KMS-11 (cell line): Measurements from ENCODE around the gene GSTO1.

Source experiments
- H2AFZ ChIP-seq: fragments of 200-600 bp; sonication (generic); 2 replicates; pipeline ENCODE4 v1.6.1; 2016; ENCODE audit warnings: antibody characterized with exemption, mixed run types, low read depth
- H3K27ac ChIP-seq: fragments of 200-600 bp; sonication (generic); 2 replicates; pipeline ENCODE4 v1.6.1; 2016; ENCODE audit warnings: mild to moderate bottlenecking, mixed run types
- H3K27me3 ChIP-seq: fragments of 200-600 bp; sonication (generic); 2 replicates; pipeline ENCODE4 v1.6.1; 2017; ENCODE audit warnings: mild to moderate bottlenecking, low read depth, mixed run types, moderate library complexity; ENCODE audit not compliant: insufficient read depth
- H3K36me3 ChIP-seq: fragments of 200-600 bp; sonication (generic); 2 replicates; pipeline ENCODE4 v1.6.1; 2017; ENCODE audit warnings: mild to moderate bottlenecking, mixed run types; ENCODE audit not compliant: insufficient read depth
- H3K4me1 ChIP-seq: fragments of 200-600 bp; sonication (generic); 2 replicates; pipeline ENCODE4 v1.6.1; 2016; ENCODE audit warnings: mild to moderate bottlenecking, low read depth, mixed run types; ENCODE audit not compliant: poor library complexity, severe bottlenecking
- H3K4me2 ChIP-seq: fragments of 200-600 bp; sonication (generic); 2 replicates; pipeline ENCODE4 v1.7.0; 2016; ENCODE audit warnings: mild to moderate bottlenecking, mixed run types
- H3K4me3 ChIP-seq: fragments of 200-600 bp; sonication (generic); IDR thresholded peaks from 2 replicates; pipeline ENCODE4 v1.6.1; 2017; ENCODE audit warnings: low read depth, low read length, mixed read lengths; ENCODE audit not compliant: insufficient read depth
- H3K79me2 ChIP-seq: fragments of 200-600 bp; sonication (generic); 2 replicates; pipeline ENCODE4 v1.6.1; 2016; ENCODE audit warnings: low read depth, mixed run types; ENCODE audit not compliant: insufficient read depth
- H3K9ac ChIP-seq: fragments of 200-600 bp; sonication (generic); 2 replicates; pipeline ENCODE4 v1.6.1; 2016; ENCODE audit warnings: mild to moderate bottlenecking, mixed run types
- H4K20me1 ChIP-seq: fragments of 200-600 bp; sonication (generic); 2 replicates; pipeline ENCODE4 v1.6.1; 2016; ENCODE audit warnings: mild to moderate bottlenecking, mixed run types; ENCODE audit not compliant: insufficient read depth
- CTCF ChIP-seq: fragments of 200-600 bp; sonication (generic); conservative IDR thresholded peaks from 2 replicates; pipeline ENCODE4 v1.6.1; 2017; ENCODE audit warnings: low read depth, mild to moderate bottlenecking, antibody characterized with exemption, low read length, moderate library complexity, mixed read lengths

The GSTO1 gene

GRCh38 chr10:104286939-104287338 lies 32.2 kb downstream of the GSTO1 start:
- Histone ChIP-seq H2AFZ (no peak overlapping the region), H3K9ac (no peak overlapping the region), H3K4me2 (no peak overlapping the region), H3K79me2 (no peaks in the 10 kb centered on the region), H3K4me3 (no peak overlapping the region), H3K27me3 (no peaks in the 10 kb centered on the region), H4K20me1 (no peaks in the 10 kb centered on the region), H3K36me3 (no peaks in the 10 kb centered on the region), H3K27ac (no peak overlapping the region), H3K4me1 (no peaks in the 10 kb centered on the region)
- no peak for TF ChIP-seq CTCF

- no peaks in the 10 kb centered on the region for H3K79me2 ChIP-seq
- no peaks in the 10 kb centered on the region for H3K36me3 ChIP-seq
- H3K4me2 ChIP-seq = no peak overlapping the region
- no peak overlapping the region for H3K27ac ChIP-seq
- no peak for TF ChIP-seq CTCF
- H3K27me3 ChIP-seq = no peaks in the 10 kb centered on the region
- H3K9ac ChIP-seq = no peak overlapping the region
- H3K4me3 ChIP-seq = no peak overlapping the region
- no peak overlapping the region for H2AFZ ChIP-seq
- H3K4me1 ChIP-seq = no peaks in the 10 kb centered on the region
- no peaks in the 10 kb centered on the region for H4K20me1 ChIP-seq
Measured at GRCh38 chr10:104288355-104288754, 33.7 kb downstream of the GSTO1 start.

GRCh38 chr10:104291439-104291951 lies 36.8 kb downstream of the GSTO1 start:
- 0 out of 2 replicates have a peak overlapping the region, but pooled peaks have one; percentile 25 for H2AFZ ChIP-seq
- H3K4me3 ChIP-seq = no peak overlapping the region
- H3K4me2 ChIP-seq = peak overlapping the region; percentile 34; the same call in 1 of the 2 replicates
- no peaks in the 10 kb centered on the region for H3K79me2 ChIP-seq
- no peaks in the 10 kb centered on the region for H3K4me1 ChIP-seq
- H3K27ac ChIP-seq = no peak overlapping the region
- no peaks in the 10 kb centered on the region for H3K36me3 ChIP-seq
- H3K27me3 ChIP-seq = no peaks in the 10 kb centered on the region
- peak; percentile 98 for TF ChIP-seq CTCF
- no peaks in the 10 kb centered on the region for H4K20me1 ChIP-seq
- no peak overlapping the region for H3K9ac ChIP-seq

- H3K79me2 ChIP-seq = no peaks in the 10 kb centered on the region
- no peak for TF ChIP-seq CTCF
- H3K36me3 ChIP-seq = no peaks in the 10 kb centered on the region
- H3K9ac ChIP-seq = no peak overlapping the region
- H4K20me1 ChIP-seq = no peaks in the 10 kb centered on the region
- H2AFZ ChIP-seq = no peak overlapping the region
- no peak overlapping the region for H3K4me2 ChIP-seq
- no peak overlapping the region for H3K27ac ChIP-seq
- H3K27me3 ChIP-seq = no peaks in the 10 kb centered on the region
- H3K4me1 ChIP-seq = no peaks in the 10 kb centered on the region
- no peak overlapping the region for H3K4me3 ChIP-seq
Measured at GRCh38 chr10:104293011-104293410, 38.3 kb downstream of the GSTO1 start.
